Activated T-cell treated with anti-CD3 and anti-CD28 coated beads, Interleukin-2, amount 50 U/mL, for 1 hour (primary cell): ENCODE measurements around the gene MAP3K20.

ENCODE experiments used
- DNase-seq: peaks from one replicate; pipeline ENCODE4 v3.0.0-alpha.2; 2020

The MAP3K20 gene

DNA sequence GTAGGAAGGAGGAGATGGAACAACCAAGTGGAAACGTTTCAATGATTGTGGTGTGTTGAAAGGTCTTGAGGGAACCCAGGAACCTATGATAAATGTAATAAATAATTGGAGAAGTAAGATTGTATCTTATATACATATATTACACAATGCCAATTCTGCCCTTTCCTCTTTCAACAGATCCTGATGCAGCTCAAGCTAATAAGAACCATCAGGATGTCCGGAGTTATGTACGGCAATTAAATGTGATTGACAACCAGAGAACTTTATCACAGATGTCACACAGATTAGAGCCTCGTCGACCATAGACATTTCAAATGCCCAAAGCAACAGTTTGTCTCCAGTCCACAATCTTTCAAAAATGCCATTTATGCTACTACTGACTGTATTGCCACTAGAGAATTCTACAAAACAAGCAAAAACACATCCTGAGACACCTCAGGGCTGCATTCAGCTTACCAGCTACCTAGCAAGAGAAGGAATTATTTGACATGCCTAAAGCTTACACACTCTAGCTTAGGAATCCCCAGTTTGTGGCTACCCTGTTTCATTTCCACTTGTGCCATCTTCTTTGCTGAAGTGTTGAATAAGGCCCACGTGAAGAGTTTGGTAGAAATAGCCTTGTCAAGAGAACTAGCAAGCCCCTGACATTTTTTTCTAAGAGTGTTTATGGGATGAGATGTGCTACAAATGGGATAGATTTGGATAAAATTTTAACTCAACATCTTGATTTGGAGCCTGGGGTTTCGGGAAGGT is 24.0 kb upstream of the MAP3K20 start:
- no peak for DNase-seq

DNA sequence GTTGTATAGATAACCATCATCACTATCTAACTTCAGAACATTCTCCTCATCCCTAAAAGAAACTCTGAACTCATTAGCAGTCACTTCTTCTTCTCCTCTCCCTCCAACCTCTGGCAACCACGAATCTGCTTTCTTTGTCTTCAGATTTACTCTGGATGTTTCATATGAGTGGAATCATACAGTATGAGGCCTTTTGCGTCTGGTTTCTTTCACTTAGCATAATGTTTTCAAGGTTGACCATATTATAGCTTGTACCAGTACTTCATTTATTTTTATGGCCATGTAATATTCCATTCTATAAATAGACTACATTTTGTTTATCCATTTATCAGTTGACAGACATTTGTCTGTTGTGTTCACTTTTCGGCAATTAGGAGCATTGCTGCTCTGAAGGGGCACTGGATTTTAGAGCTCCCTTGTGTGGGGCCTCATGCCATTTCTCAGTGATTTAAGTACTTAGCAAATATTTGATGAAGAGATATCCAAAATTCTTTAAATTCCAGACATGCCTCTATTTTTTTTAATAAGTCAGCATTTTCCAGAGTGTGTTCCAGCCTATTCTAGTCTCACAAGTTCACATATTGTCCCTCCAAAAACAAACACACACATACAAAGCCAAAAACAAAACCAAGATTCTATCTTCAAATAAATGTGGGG is 22.5 kb upstream of the MAP3K20 start:
- no peak for DNase-seq

DNA sequence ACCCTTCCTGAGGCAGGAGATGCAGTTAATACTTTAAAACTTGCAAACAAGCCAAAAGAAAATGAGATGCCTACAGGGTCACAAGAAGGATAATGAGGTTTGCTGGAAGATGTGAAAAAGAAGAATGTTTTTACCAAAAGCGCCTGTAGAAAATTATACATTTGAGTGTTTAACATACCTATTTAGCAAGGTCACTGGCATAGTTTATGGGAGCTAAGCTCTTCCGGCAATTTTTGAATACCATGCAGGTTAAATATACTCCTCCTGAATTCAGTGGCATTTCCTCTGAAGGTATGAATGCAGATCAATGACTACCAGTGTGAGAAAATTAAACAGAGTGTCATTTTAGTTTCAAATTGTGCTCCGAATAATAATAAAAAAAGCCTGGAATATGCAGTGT is 21.2 kb upstream of the MAP3K20 start:
- DNase-seq = no peak

DNA sequence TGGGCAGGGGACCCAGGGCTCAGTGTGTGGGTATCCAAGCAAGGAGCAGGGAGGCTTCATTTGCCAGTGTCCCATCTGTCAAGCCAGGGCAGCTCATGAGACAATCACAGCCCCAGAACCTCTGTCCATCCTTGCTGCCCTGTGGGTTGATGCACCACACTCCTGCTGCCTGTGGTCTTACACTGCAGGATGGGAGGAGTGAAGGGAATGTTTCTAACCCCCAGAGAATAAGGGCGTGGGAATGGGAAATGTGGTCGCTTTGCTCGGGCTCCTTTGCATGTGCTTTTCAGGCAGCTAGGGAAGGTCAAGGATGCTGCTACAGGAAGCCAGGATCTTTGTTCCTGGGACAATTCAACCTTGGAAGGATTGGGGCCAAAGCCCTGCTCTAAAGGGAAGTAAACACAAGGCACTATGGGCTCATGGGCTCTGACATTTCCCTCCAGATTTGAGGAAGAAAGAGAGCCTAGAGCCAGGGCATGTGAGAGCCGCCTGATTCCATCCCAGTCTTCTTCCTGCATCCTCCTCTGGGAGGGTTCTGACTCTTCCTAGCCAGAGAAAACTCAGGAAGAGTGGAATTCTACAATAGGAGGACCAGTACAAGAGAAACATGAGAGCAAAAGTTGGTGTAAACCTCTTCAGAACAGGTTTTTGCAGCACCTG is 18.8 kb upstream of the MAP3K20 start:
- DNase-seq = no peak

DNA sequence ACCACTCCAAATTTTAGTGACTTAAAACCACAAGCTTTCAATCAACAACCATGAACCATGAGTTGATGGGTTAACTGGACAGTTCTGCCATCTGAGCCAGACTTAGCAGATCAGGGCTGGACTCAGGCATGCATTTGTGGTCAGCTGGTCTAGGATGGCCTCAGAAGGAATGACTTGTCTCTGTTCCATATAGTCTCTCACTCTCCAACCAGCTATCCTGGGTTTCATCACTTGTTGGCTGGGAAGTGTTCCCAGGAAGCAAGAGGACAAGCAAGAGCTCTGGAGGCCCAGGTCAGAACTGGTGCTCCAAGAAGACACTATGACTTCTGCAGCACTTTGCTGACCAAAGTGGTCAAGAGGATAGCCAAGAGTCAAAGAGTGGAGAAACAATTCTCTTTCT is 17.5 kb upstream of the MAP3K20 start:
- no peak for DNase-seq

DNA sequence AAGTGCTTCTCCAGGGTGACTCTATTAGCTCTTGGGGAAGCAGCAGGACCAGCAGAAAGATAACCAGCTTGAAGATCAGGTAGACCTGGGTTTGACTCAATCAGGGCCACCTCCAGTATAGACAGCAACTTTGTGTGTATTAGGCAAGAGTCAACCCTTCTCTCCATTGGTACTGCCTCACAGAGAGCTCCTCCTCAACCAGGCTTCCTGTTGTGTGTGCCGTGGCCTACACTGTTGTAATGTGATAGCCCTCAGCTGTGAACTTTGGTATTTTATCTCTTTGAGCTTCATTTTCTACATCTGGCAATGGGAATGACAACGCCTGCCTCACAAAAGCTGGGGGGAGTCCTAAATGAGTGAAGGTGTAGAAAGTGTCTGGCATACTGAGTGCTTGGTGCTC is 17.0 kb upstream of the MAP3K20 start:
- DNase-seq = no peak

DNA sequence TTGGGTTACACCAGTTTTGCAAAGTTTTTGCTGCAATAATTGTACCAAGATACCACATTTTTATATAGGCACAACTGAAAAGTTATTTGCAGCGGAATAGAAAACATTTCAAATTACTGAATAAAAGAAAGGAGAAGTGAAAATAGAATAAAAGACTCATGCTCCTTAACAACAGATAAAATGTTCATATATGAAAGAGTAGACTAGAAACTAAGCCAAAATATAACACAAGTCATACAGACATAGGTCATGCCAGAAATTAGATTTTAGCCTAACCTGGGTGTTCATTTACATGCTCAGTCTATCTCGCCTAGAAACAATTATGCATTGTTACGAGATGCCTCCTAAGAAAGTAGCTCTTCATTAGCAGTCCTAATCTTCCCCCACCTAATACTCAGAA is 16.4 kb upstream of the MAP3K20 start:
- DNase-seq = no peak

- DNase-seq = no peak
Observed at GRCh38 chr2:173059971-173060461, 15.6 kb upstream of the MAP3K20 start.

DNA sequence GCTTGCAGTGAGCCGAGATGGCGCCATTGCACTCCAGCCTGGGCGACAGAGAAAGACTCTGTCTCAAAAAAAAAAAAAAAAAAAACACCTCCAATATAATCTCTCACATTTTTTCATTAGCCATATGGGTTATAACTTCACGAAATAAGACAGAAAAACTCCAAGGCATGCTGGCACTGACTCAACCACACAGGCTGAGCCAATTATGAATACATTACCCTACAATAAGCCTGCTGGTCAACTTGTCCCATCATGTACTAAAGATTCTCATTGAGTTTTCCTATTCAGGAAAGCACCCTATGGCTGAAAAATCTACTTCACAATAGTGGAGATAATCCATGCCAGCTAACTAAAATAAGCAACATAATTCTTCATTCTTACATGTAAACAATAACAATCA is 12.8 kb upstream of the MAP3K20 start:
- DNase-seq = no peak

DNA sequence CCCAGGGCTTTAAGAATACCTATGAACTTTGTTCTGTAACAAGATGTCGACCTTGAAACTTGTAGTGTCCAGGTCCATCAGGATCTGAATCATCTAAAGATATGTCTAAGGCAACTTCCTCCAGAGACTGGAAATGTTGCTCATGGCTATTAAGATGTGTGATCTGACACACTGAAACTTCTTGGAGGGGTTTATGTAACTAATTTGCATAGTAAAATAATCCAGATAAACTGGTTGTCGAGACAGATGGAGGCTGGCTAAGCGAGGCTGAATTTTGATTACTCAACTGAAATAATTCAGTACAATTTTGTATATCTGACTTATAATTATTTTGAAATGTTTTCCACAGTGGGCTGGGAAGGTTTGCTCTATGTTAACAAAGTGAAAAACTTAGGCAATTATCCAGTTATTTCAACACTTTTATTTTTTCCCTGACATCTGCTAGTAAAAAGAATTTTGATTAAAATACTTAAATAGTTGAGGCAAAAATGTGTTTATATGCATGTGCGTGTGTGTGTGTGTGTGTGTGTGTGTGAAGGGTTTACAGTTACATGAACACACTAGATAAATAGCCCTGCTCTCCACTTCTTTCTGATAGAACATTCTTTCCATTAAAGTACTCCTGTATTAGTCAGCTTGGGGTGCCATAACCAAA is 11.4 kb upstream of the MAP3K20 start:
- no peak for DNase-seq

- DNase-seq = no peak
Observed at GRCh38 chr2:173066887-173067676, 8.6 kb upstream of the MAP3K20 start.

DNA sequence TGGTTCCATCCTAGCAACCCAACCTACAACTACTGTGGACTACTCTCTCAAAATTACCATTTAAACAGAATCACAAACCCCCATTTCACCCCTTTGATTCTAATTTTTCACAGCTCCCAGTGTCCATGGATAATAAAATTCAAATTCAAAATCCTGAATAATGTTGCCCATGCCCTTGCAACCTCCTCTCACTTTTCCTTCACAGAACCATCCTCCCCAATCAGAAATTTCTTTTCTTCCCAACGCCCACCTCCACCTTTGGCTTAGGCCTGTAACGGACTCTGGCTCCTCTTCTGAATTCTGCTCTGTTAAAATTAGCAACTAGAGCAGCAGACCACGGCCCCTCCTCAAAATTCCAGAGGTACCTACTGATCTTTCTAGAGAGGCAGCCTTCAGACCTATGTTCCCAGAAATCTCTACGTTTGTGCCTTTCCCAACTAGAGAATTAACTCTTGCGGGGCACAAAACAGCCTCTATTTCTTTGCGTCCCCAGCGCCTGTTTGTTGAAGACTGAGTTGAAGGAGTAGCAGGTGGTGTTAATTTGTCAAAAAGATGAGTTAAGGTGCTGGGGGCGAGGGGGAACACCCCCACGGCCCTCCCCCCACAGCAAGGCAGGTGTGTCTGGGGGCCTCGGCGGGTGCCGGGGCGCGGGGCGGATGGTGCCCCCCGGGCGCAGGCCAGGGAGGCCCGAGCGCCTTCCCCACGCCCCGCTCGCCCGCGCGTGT is 428 bp upstream of the MAP3K20 start:
- no peak for DNase-seq

DNA sequence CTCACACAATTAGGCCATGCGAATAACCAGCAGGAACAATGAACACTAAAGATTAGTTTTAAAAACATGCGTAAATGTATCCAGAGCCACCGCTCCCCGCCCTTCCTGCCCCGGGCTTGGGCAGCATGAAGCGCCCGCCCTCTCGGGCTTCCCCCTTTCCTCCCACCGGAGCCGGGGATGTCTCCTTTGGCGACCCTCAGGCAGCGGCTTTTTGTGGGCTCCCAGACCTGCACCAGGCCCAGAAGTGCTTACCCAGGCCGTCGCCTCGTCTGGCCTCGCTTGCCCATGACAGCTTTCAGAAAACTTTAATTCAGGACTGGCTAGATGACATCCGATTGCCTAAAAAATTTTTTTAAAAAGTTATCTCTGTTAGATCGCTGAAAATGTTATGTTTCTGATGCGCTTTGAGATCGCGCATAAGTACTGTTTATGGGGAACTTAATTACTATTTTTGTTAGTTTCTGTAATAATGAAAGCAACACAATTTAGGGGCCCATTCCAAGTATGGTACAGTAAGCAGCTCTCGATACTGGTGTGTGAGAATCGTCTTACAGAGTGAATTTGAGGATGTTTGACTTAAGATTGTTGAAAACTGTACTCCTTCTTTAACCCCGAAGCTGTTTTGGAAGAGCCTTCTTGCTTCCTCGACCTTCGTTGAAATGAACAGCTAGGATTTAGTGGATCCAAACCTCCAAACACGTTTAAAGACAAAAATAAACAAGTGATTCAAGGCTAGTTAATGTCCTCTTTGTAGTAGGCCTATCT is 1.1 kb downstream of the MAP3K20 start:
- no peak for DNase-seq

- DNase-seq = no peak
Observed at GRCh38 chr2:173077506-173078177, 2.0 kb downstream of the MAP3K20 start.

DNA sequence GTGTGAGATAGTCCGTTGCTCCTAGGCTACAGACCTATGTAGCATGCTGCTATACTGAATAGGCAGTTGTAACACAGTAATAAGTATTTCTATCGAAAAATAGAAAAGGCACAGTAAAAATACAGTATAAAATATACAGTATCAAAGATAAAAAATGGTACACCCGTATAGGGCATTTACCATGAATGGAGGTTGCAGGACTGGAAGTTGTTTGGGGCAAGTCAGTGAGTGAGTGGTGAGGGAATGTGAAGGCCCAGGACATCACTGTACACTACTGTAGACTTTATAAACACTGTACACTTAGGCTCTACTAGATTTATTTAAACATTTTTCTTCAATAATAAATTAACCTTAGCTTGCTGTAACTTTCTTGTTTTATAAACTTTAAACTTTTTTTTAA is 3.5 kb downstream of the MAP3K20 start:
- no peak for DNase-seq

DNA sequence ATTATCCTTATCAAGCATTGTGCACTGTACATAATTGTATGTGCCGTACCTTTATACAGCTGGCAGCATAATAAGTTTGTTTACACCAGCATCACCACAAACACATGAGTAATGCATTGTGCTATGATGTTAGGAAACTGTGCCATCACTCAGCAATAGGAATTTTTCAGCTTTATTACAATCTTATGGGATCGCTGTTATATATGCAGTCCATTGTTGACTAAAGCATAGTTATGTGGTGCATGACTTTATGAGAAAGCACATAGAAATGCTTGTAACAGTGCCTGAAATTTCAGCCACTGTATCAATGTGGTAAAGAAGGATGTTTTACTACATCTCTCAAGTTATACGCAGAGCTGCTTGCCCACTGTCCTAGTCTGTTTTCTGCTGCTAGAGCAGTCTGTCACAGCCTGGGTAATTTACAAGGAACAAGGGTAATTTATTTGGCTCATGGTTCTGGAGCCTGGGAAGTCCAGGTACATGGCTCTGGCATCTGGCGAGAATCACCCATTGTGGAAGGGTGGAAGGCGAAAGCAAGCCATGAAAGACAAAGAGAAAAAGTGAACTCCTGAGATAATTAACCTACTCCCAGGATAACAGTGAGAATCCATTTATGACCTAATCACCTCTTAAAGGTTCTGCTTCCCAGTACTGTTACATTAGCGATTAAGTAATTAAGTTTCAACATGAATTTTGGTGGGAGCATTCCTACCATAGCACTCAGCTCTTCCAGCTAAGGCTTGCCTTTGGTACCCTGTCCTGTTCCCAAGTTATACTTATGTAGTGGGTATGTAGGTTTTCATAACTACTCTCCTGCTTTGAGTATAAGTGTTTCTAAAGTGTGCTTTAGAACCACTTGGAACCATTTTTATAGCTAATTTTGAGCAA is 4.6 kb downstream of the MAP3K20 start:
- DNase-seq = no peak

- DNase-seq = no peak
Observed at GRCh38 chr2:173086518-173087213, 11.0 kb downstream of the MAP3K20 start.

- no peak for DNase-seq
Observed at GRCh38 chr2:173087214-173087581, 11.6 kb downstream of the MAP3K20 start.
